Activated CD8-positive, alpha-beta T cell treated with anti-CD3 and anti-CD28 coated beads, Interleukin-2, amount 10 ng/mL, durations not matched to agents 7 days and 5 days (primary cell): ENCODE measurements around the gene MORN5. TPM values are rescaled to one million over a fixed set of nuclear protein-coding genes. Genes with fewer than 3 reads are reported as not detected.
A peak's percentile ranks its signal among the peaks of the same experiment; 100 is the strongest.
"Not testable (repeated sequence)": the region's sequence is repeated elsewhere in the genome, so short reads cannot be mapped to it uniquely, and the experiment has no call there.

ENCODE experiments used
- ATAC-seq: fragments of 150-1000 bp; cut with Tn5 transposase; one replicate; pipeline ENCODE4 v1.10.0; 2021; ENCODE audit warnings: moderate library complexity
- CTCF ChIA-PET: fragments of 350-600 bp; sonication (Branson Sonifier 250); formaldehyde crosslinking; loops from one replicate; lab custom pipeline; 2021; ENCODE audit warnings: antibody characterized with exemption; lab: Charles Lee
- POLR2A ChIA-PET: fragments of 350-600 bp; sonication (Branson Sonifier 250); formaldehyde crosslinking; loops from one replicate; lab custom pipeline; 2021; ENCODE audit warnings: antibody characterized with exemption; lab: Charles Lee
- DNase-seq: peaks from one replicate; pipeline ENCODE4 v3.0.0-alpha.2; 2020
- H3K27ac Mint-ChIP-seq: one replicate; pipeline ENCODE4 v1.8.0; 2021; ENCODE audit warnings: mild to moderate bottlenecking, mixed read lengths
- H3K27me3 Mint-ChIP-seq: one replicate; pipeline ENCODE4 v1.8.0; 2021; ENCODE audit warnings: low read depth, mixed read lengths
- H3K36me3 Mint-ChIP-seq: one replicate; pipeline ENCODE4 v1.8.0; 2021; ENCODE audit warnings: low read depth, mixed read lengths
- H3K4me1 Mint-ChIP-seq: one replicate; pipeline ENCODE4 v1.8.0; 2021; ENCODE audit warnings: low read depth, mixed read lengths
- H3K4me3 Mint-ChIP-seq: one replicate; pipeline ENCODE4 v1.8.0; 2021; ENCODE audit warnings: mild to moderate bottlenecking, mixed read lengths
- H3K9me3 Mint-ChIP-seq: one replicate; pipeline ENCODE4 v1.8.0; 2022; ENCODE audit warnings: mixed read lengths; ENCODE audit not compliant: insufficient read depth
- total RNA-seq, 2 experiments: library from RNA; stranded (reverse); gene quantifications; one replicate each; pipeline ENCODE4 v1.2.3, GENCODE V29; 2021

Gene MORN5
- total RNA-seq: not detected

GRCh38 chr9:122159026-122159924 is at the start of gene MORN5, which contains the start of gene NDUFA8:
MORN5 (plus strand) TSS chr9:122159908; CDS start chr9:122159973, 65 bp downstream.
NDUFA8 (minus strand) TSS chr9:122159779; CDS start chr9:122159677, 102 bp downstream.
- H3K27me3 Mint-ChIP-seq: peaks cover 13% of the 10 kb centered on the region
- peak within 1 kb of the TSS; percentile 94 for H3K27ac Mint-ChIP-seq
- peaks cover 4% of the 10 kb centered on the region for H3K36me3 Mint-ChIP-seq
- POLR2A ChIA-PET: interaction anchor here (0.9 to 1.7 kb wide), 2 partner anchors 106 to 745 kb away, joined by 3 to 5 read pairs; partner anchors contain the start of genes MRRF, RBM18 and RC3H2
- CTCF ChIA-PET: interaction anchor here (1.2 to 3.0 kb wide), 7 partner anchors 14 to 153 kb away, joined by 4 to 12 read pairs (median 9); partner anchors contain the start of genes MRRF and RBM18
- ATAC-seq (peak; percentile 98), DNase-seq (peak; percentile 95)
- peaks cover 6% of the 10 kb centered on the region for H3K9me3 Mint-ChIP-seq
- peak within 1 kb of the TSS; percentile 98 for H3K4me3 Mint-ChIP-seq
- H3K4me1 Mint-ChIP-seq: peaks cover 19% of the 10 kb centered on the region

GRCh38 chr9:122110100-122110833 is 49.4 kb upstream of the MORN5 start:
- Mint-ChIP-seq H3K36me3 (no peaks in the 10 kb centered on the region), H3K4me3 (no peak overlapping the region), H3K27ac (no peak overlapping the region), H3K27me3 (no peaks in the 10 kb centered on the region), H3K9me3 (no peaks in the 10 kb centered on the region), H3K4me1 (no peaks in the 10 kb centered on the region)
- CTCF ChIA-PET: interaction anchor here (0.6 to 1.7 kb wide), 4 partner anchors 11 to 12 kb away, joined by 3 to 5 read pairs (median 4); no protein-coding TSS in a partner anchor
- no peak for DNase-seq
- no peak for ATAC-seq
- POLR2A ChIA-PET: no interaction called here

GRCh38 chr9:122111413-122112085 is 48.2 kb upstream of the MORN5 start:
- no peaks in the 10 kb centered on the region for H3K36me3 Mint-ChIP-seq
- ChIA-PET CTCF (interaction anchor here (1.4 to 1.7 kb wide), 2 partner anchors 10 to 13 kb away, joined by 4 to 5 read pairs; no protein-coding TSS in a partner anchor), POLR2A (no interaction called here)
- H3K9me3 Mint-ChIP-seq: no peaks in the 10 kb centered on the region
- H3K27ac Mint-ChIP-seq: no peak overlapping the region
- DNase-seq (no peak), ATAC-seq (no peak)
- H3K27me3 Mint-ChIP-seq: peaks cover 4% of the 10 kb centered on the region
- no peaks in the 10 kb centered on the region for H3K4me1 Mint-ChIP-seq
- no peak overlapping the region for H3K4me3 Mint-ChIP-seq

GRCh38 chr9:122112238-122112637 is 47.5 kb upstream of the MORN5 start:
- Mint-ChIP-seq H3K27me3 (peaks cover 4% of the 10 kb centered on the region), H3K9me3 (no peaks in the 10 kb centered on the region), H3K36me3 (no peaks in the 10 kb centered on the region), H3K27ac (no peak overlapping the region), H3K4me3 (no peak overlapping the region), H3K4me1 (no peaks in the 10 kb centered on the region)
- ChIA-PET POLR2A (no interaction called here), CTCF (interaction anchor here (0.6 to 1.7 kb wide), 2 partner anchors 12 to 14 kb away, joined by 4 to 7 read pairs; no protein-coding TSS in a partner anchor)
- ATAC-seq: no peak
- DNase-seq: no peak

GRCh38 chr9:122113574-122113973 is 46.1 kb upstream of the MORN5 start:
- peaks cover 4% of the 10 kb centered on the region for H3K27me3 Mint-ChIP-seq
- H3K36me3 Mint-ChIP-seq: no peaks in the 10 kb centered on the region
- ChIA-PET CTCF (interaction anchor here (1.2 to 1.7 kb wide), 2 partner anchors 11 to 15 kb away, joined by 7 to 12 read pairs; no protein-coding TSS in a partner anchor), POLR2A (no interaction called here)
- no peaks in the 10 kb centered on the region for H3K4me1 Mint-ChIP-seq
- ATAC-seq (no peak), DNase-seq (no peak)
- no peaks in the 10 kb centered on the region for H3K9me3 Mint-ChIP-seq
- H3K27ac Mint-ChIP-seq: no peak overlapping the region
- no peak overlapping the region for H3K4me3 Mint-ChIP-seq

GRCh38 chr9:122115176-122116035 is 44.3 kb upstream of the MORN5 start:
- no peaks in the 10 kb centered on the region for H3K36me3 Mint-ChIP-seq

GRCh38 chr9:122116040-122116439 is 43.7 kb upstream of the MORN5 start:
- ChIA-PET CTCF (interaction anchor here (1.1 to 3.7 kb wide), 3 partner anchors 10 to 235 kb away, joined by 3 to 16 read pairs (median 7); no protein-coding TSS in a partner anchor), POLR2A (no interaction called here)
- no peaks in the 10 kb centered on the region for H3K4me1 Mint-ChIP-seq
- no peak overlapping the region for H3K4me3 Mint-ChIP-seq
- H3K36me3 Mint-ChIP-seq: no peaks in the 10 kb centered on the region
- peaks cover 4% of the 10 kb centered on the region for H3K27me3 Mint-ChIP-seq
- H3K27ac Mint-ChIP-seq: no peak overlapping the region
- no peak for ATAC-seq
- DNase-seq: no peak
- H3K9me3 Mint-ChIP-seq: no peaks in the 10 kb centered on the region

More at GRCh38 chr9:122115176-122116035, 44.3 kb upstream of the MORN5 start:
- DNase-seq: no peak
- ATAC-seq: no peak
- no peak overlapping the region for H3K4me3 Mint-ChIP-seq
- no peak overlapping the region for H3K27ac Mint-ChIP-seq
- CTCF ChIA-PET: interaction anchor here (1.1 to 3.7 kb wide), 3 partner anchors 10 to 235 kb away, joined by 3 to 16 read pairs (median 7); no protein-coding TSS in a partner anchor
- H3K4me1 Mint-ChIP-seq: no peaks in the 10 kb centered on the region
- POLR2A ChIA-PET: interaction anchor here (0.5 kb wide), 1 partner anchor 228 kb away, joined by 3 read pairs; no protein-coding TSS in a partner anchor
- peaks cover 4% of the 10 kb centered on the region for H3K27me3 Mint-ChIP-seq
- H3K9me3 Mint-ChIP-seq: no peaks in the 10 kb centered on the region

- CTCF ChIA-PET: interaction anchor here (1.1 to 3.7 kb wide), 3 partner anchors 9 to 18 kb away, joined by 7 to 16 read pairs (median 7); no protein-coding TSS in a partner anchor
- Mint-ChIP-seq H3K4me1 (no peaks in the 10 kb centered on the region), H3K9me3 (no peaks in the 10 kb centered on the region)
Measured at GRCh38 chr9:122116448-122117173, 43.1 kb upstream of the MORN5 start.

GRCh38 chr9:122117241-122117640 is 42.5 kb upstream of the MORN5 start:
- POLR2A ChIA-PET, H3K36me3 Mint-ChIP-seq, H3K27ac Mint-ChIP-seq, H3K4me1 Mint-ChIP-seq, H3K9me3 Mint-ChIP-seq, ATAC-seq, H3K4me3 Mint-ChIP-seq, DNase-seq, H3K27me3 Mint-ChIP-seq: not testable (repeated sequence)
- CTCF ChIA-PET: interaction anchor here (1.6 to 3.7 kb wide), 2 partner anchors 8 to 18 kb away, joined by 7 to 16 read pairs; no protein-coding TSS in a partner anchor

More at GRCh38 chr9:122116448-122117173, 43.1 kb upstream of the MORN5 start:
- Mint-ChIP-seq H3K27ac (no peak overlapping the region), H3K27me3 (peaks cover 4% of the 10 kb centered on the region), H3K4me3 (no peak overlapping the region), H3K36me3 (no peaks in the 10 kb centered on the region)
- DNase-seq (no peak), ATAC-seq (no peak)
- POLR2A ChIA-PET: no interaction called here
